IMR-90 (cell line): Measurements from ENCODE around the gene ABCA3. TPM values are rescaled to one million over a fixed set of nuclear protein-coding genes. Genes with fewer than 3 reads are reported as not detected.

Source experiments
- ATAC-seq: fragments of 200-7000 bp; cut with Tn5 transposase; 2 replicates; pipeline ENCODE4 v1.9.1; 2020; ENCODE audit warnings: low read depth, mild to moderate bottlenecking, moderate library complexity
- BruUV-seq: library from RNA; stranded (reverse); fragments of 400-500 nt; replicated peaks from 2 replicates; lab custom pipeline; 2021; lab: Mats Ljungman, UMichigan
- CTCF ChIA-PET: fragments of 300-600 bp; formaldehyde crosslinking; extraction: SDS; loops from one replicate; lab custom pipeline; 2021; ENCODE audit warnings: antibody characterized with exemption; lab: Yijun Ruan, JAX
- POLR2A ChIA-PET: fragments of 300-600 bp; sonication (Branson Sonifier 250); formaldehyde crosslinking; loops from one replicate; lab custom pipeline; 2022; ENCODE audit warnings: antibody characterized with exemption; ENCODE audit not compliant: unreplicated experiment; lab: Charles Lee
- DNase-seq: peaks from one replicate; pipeline ENCODE4 v3.0.0; 2013
- H2AFZ ChIP-seq: replicated peaks from 2 replicates; pipeline ENCODE3; 2013; ENCODE audit warnings: low read length, mild to moderate bottlenecking; ENCODE audit not compliant: poor library complexity
- H2AK5ac ChIP-seq: 2 replicates; pipeline ENCODE4 v1.6.1; 2013; ENCODE audit warnings: low read depth, low read length, inconsistent platforms
- H2AK9ac ChIP-seq: replicated peaks from 2 replicates; pipeline ENCODE3; 2013; ENCODE audit warnings: mild to moderate bottlenecking, low read depth, low read length, moderate library complexity; ENCODE audit not compliant: poor library complexity
- H2BK120ac ChIP-seq: 2 replicates; pipeline ENCODE4 v1.6.1; 2013; ENCODE audit warnings: low read depth, low read length, inconsistent platforms
- H2BK15ac ChIP-seq: 3 replicates; pipeline ENCODE4 v1.6.1; 2013; ENCODE audit warnings: low read depth, low read length, inconsistent platforms
- H2BK20ac ChIP-seq: 2 replicates; pipeline ENCODE4 v1.6.1; 2013; ENCODE audit warnings: low read depth, mild to moderate bottlenecking, inconsistent platforms, low read length, moderate library complexity
- H2BK5ac ChIP-seq: 2 replicates; pipeline ENCODE4 v1.6.1; 2013; ENCODE audit warnings: mild to moderate bottlenecking, low read depth, low read length, inconsistent platforms; ENCODE audit not compliant: poor library complexity, severe bottlenecking
- H3K14ac ChIP-seq: replicated peaks from 2 replicates; pipeline ENCODE4 v1.6.1; 2013; ENCODE audit warnings: low read depth, low read length, inconsistent platforms
- H3K18ac ChIP-seq: 2 replicates; pipeline ENCODE4 v1.6.1; 2013; ENCODE audit warnings: low read depth, low read length, control low read depth
- H3K23ac ChIP-seq: 2 replicates; pipeline ENCODE4 v1.6.1; 2013; ENCODE audit warnings: low read depth, low read length, inconsistent platforms
- H3K27ac ChIP-seq: 2 replicates; pipeline ENCODE4 v1.5.1; 2013; ENCODE audit warnings: mild to moderate bottlenecking, control low read depth, low read length; ENCODE audit not compliant: insufficient read depth
- H3K27me3 ChIP-seq: 2 replicates; pipeline ENCODE4 v1.6.1; 2013; ENCODE audit warnings: low read length; ENCODE audit not compliant: control insufficient read depth, insufficient read depth
- H3K36me3 ChIP-seq: 2 replicates; pipeline ENCODE4 v1.6.1; 2013; ENCODE audit warnings: low read length, mixed read lengths; ENCODE audit not compliant: control insufficient read depth, insufficient read depth
- H3K4ac ChIP-seq: 2 replicates; pipeline ENCODE4 v1.6.1; 2013; ENCODE audit warnings: low read depth, low read length, inconsistent platforms
- H3K4me1 ChIP-seq: 2 replicates; pipeline ENCODE4 v1.6.1; 2013; ENCODE audit warnings: low read length, mixed read lengths; ENCODE audit not compliant: control insufficient read depth, insufficient read depth
- H3K4me2 ChIP-seq: 2 replicates; pipeline ENCODE4 v1.6.1; 2013; ENCODE audit warnings: low read depth, mild to moderate bottlenecking, control low read depth, low read length, moderate library complexity
- H3K4me3 ChIP-seq: 2 replicates; pipeline ENCODE4 v1.5.1; 2013; ENCODE audit warnings: low read depth, mild to moderate bottlenecking, control low read depth, low read length, moderate library complexity; ENCODE audit not compliant: insufficient read depth
- H3K56ac ChIP-seq: 2 replicates; pipeline ENCODE4 v1.6.1; 2013; ENCODE audit warnings: low read length, inconsistent platforms; ENCODE audit not compliant: insufficient read depth; ENCODE audit errors: extremely low read depth
- H3K79me1 ChIP-seq, 2 experiments: 2 replicates each; pipeline ENCODE4 v1.6.1; 2013; ENCODE audit warnings: low read length in 2 of 2, inconsistent platforms in 1 of 2, low read depth in 1 of 2
- H3K9ac ChIP-seq: 2 replicates; pipeline ENCODE4 v1.6.1; 2013; ENCODE audit warnings: low read depth, low read length, control low read depth
- H3K9me1 ChIP-seq: 2 replicates; pipeline ENCODE4 v1.6.1; 2013; ENCODE audit warnings: low read length, inconsistent platforms; ENCODE audit not compliant: insufficient read depth
- H3K9me3 ChIP-seq: 2 replicates; pipeline ENCODE4 v1.6.1; 2013; ENCODE audit warnings: low read length; ENCODE audit not compliant: control insufficient read depth, insufficient read depth
- H4K20me1 ChIP-seq: 2 replicates; pipeline ENCODE4 v1.6.1; 2013; ENCODE audit warnings: low read length, inconsistent platforms; ENCODE audit not compliant: insufficient read depth
- H4K5ac ChIP-seq: 2 replicates; pipeline ENCODE4 v1.6.1; 2013; ENCODE audit warnings: mild to moderate bottlenecking, low read depth, low read length, control low read depth
- H4K8ac ChIP-seq, 2 experiments: 2 replicates each; pipeline ENCODE4 v1.6.1; 2013; ENCODE audit warnings: low read depth in 2 of 2, low read length in 2 of 2, control low read depth in 1 of 2, inconsistent platforms in 1 of 2
- H4K91ac ChIP-seq: 2 replicates; pipeline ENCODE4 v1.6.1; 2013; ENCODE audit warnings: low read depth, low read length, inconsistent platforms; ENCODE audit not compliant: insufficient read depth
- BHLHE40 ChIP-seq: fragments of 150-350 bp; IDR thresholded peaks from 2 replicates; pipeline ENCODE4 v1.6.1; 2016; ENCODE audit warnings: mild to moderate bottlenecking, low read depth, low read length
- CEBPB ChIP-seq: IDR thresholded peaks from 2 replicates; pipeline ENCODE4 v1.6.1; 2012; ENCODE audit warnings: low read depth, low read length, improper control_type of control experiment
- CHD1 ChIP-seq: IDR thresholded peaks from 2 replicates; pipeline ENCODE4 v1.6.1; 2012; ENCODE audit warnings: low read depth, low read length, improper control_type of control experiment
- CTCF ChIP-seq: conservative IDR thresholded peaks from 2 replicates; pipeline ENCODE4 v1.5.1; 2012; ENCODE audit warnings: mild to moderate bottlenecking, low read depth, low read length, improper control_type of control experiment
- ELK1 ChIP-seq: fragments of 150-350 bp; IDR thresholded peaks from 2 replicates; pipeline ENCODE4 v1.6.1; 2016; ENCODE audit warnings: low read depth, mild to moderate bottlenecking, low read length, moderate library complexity, borderline replicate concordance
- FOS ChIP-seq: fragments of 150-350 bp; IDR thresholded peaks from 2 replicates; pipeline ENCODE4 v1.6.1; 2016; ENCODE audit warnings: low read depth, low read length
- MAFK ChIP-seq: IDR thresholded peaks from 2 replicates; pipeline ENCODE4 v1.6.1; 2012; ENCODE audit warnings: low read depth, low read length, improper control_type of control experiment
- MAZ ChIP-seq: IDR thresholded peaks from 2 replicates; pipeline ENCODE4 v1.6.1; 2012; ENCODE audit warnings: low read depth, mild to moderate bottlenecking, low read length, improper control_type of control experiment, moderate library complexity, borderline replicate concordance
- MXI1 ChIP-seq: IDR thresholded peaks from 2 replicates; pipeline ENCODE4 v1.6.1; 2012; ENCODE audit warnings: low read depth, mild to moderate bottlenecking, low read length, moderate library complexity, borderline replicate concordance
- NFE2L2 ChIP-seq: fragments of 150-350 bp; IDR thresholded peaks from 2 replicates; pipeline ENCODE4 v1.6.1; 2016; ENCODE audit warnings: low read depth, mild to moderate bottlenecking, low read length
- POLR2A ChIP-seq: IDR thresholded peaks from 2 replicates; pipeline ENCODE4 v1.6.1; 2012; ENCODE audit warnings: mild to moderate bottlenecking, low read depth, low read length
- RAD21 ChIP-seq: IDR thresholded peaks from 2 replicates; pipeline ENCODE4 v1.6.1; 2012; ENCODE audit warnings: low read length, improper control_type of control experiment
- RCOR1 ChIP-seq: IDR thresholded peaks from 2 replicates; pipeline ENCODE4 v1.6.1; 2012; ENCODE audit warnings: mild to moderate bottlenecking, low read length, improper control_type of control experiment; ENCODE audit not compliant: insufficient replicate concordance
- RFX5 ChIP-seq: IDR thresholded peaks from 2 replicates; pipeline ENCODE4 v1.8.0; 2012; ENCODE audit warnings: low read depth, mild to moderate bottlenecking, low read length, moderate library complexity
- SMC3 ChIP-seq: fragments of 150-350 bp; IDR thresholded peaks from 2 replicates; pipeline ENCODE4 v1.6.1; 2016; ENCODE audit warnings: low read depth, mild to moderate bottlenecking, antibody characterized with exemption, low read length, moderate library complexity
- USF2 ChIP-seq: fragments of 150-350 bp; IDR thresholded peaks from 2 replicates; pipeline ENCODE4 v1.6.1; 2017; ENCODE audit warnings: mild to moderate bottlenecking, antibody characterized with exemption, low read length, low read depth
- WGBS, 2 experiments: methylation state at CpG; one replicate each; pipeline versions ENCODE4 v1.1.5 to v1.1.7; 2013; ENCODE audit warnings: missing lambda C conversion rate in 2 of 2; ENCODE audit not compliant: insufficient read length in 1 of 2; ENCODE audit errors: extremely low coverage in 2 of 2; 5-methylcytosine and 5-hydroxymethylcytosine counted together
- dilution Hi-C: fragments of 300-500 bp; cut with HindIII; formaldehyde crosslinking; loops from one replicate; pipeline ENCODE4 v1.14.3; 2018; ENCODE audit warnings: low sequenced_read_pairs; ENCODE audit not compliant: unreplicated experiment
- in situ Hi-C: fragments of 300-500 bp; cut with MboI; formaldehyde crosslinking; loops from 3 replicates; pipeline ENCODE4 v1.14.3; 2019; ENCODE audit warnings: low sequenced_read_pairs, inconsistent platforms, mixed read lengths
- intact Hi-C: fragments of 100-400 bp; cut with micrococcal nuclease; formaldehyde crosslinking; loops from 2 replicates; pipeline ENCODE4 v1.10.0; 2022
- polyA plus RNA-seq, 3 experiments: library from polyadenylated mRNA; depleted of rRNA; stranded (reverse); fragments of >200 nt; gene quantifications; 2 replicates each; pipeline ENCODE4 v1.2.3, GENCODE V29; 2012; ENCODE audit warnings: low replicate concordance in 1 of 3
- total RNA-seq: library from RNA; depleted of rRNA; stranded (reverse); fragments of >200 nt; gene quantifications from 2 replicates; pipeline ENCODE4 v1.2.3, GENCODE V29; 2012

The ABCA3 gene
- total and polyA plus RNA-seq, 2 of the 4 experiments (the other 2 are of a cell fraction) = 0.18 to 0.22 TPM

GRCh38 chr16:2284001-2284770 lies 56.3 kb downstream of the ABCA3 start:
- DNase-seq (no peak), ATAC-seq (no peak)
- Histone ChIP-seq H2BK15ac (no peak overlapping the region), H2BK20ac (no peak overlapping the region), H2BK5ac (no peak overlapping the region), H3K27ac (no peak overlapping the region), H3K9ac (no peak overlapping the region), H3K36me3 (no peaks in the 10 kb centered on the region), H3K9me3 (no peaks in the 10 kb centered on the region), H4K91ac (no peak overlapping the region), H3K4me1 (no peaks in the 10 kb centered on the region), H2BK120ac (no peak overlapping the region), H3K18ac (no peak overlapping the region), H2AFZ (no peak overlapping the region), H3K79me1 (no peaks in the 10 kb centered on the region), H3K23ac (no peak overlapping the region), H3K4me3 (no peak overlapping the region), H3K27me3 (peaks cover 39% of the 10 kb centered on the region), H3K56ac (no peak overlapping the region), H2AK5ac (no peak overlapping the region), H4K8ac (no peak overlapping the region), H2AK9ac (no peak overlapping the region), H4K20me1 (no peaks in the 10 kb centered on the region), H3K4me2 (no peak overlapping the region), H3K14ac (no peak overlapping the region), H4K5ac (no peak overlapping the region), H3K4ac (no peak overlapping the region), H3K9me1 (no peaks in the 10 kb centered on the region)
- intact Hi-C loops = no loop called here
- no TSS peak for BruUV-seq
- in situ Hi-C loops = no loop called here
- CTCF ChIA-PET = no interaction called here
- no peak for TF ChIP-seq BHLHE40
- TF ChIP-seq RCOR1 = no peak
- TF ChIP-seq FOS = no peak
- no peak for TF ChIP-seq SMC3
- no peak for TF ChIP-seq CEBPB
- no peak for TF ChIP-seq USF2
- TF ChIP-seq CTCF = no peak
- no peak for TF ChIP-seq CHD1
- TF ChIP-seq ELK1 = no peak
- TF ChIP-seq NFE2L2 = no peak
- no peak for TF ChIP-seq MAFK
- TF ChIP-seq MXI1 = no peak
- TF ChIP-seq RAD21 = no peak
- TF ChIP-seq MAZ = no peak
- TF ChIP-seq RFX5 = no peak
- no peak for TF ChIP-seq POLR2A
- POLR2A ChIA-PET = no interaction called here
- 86% methylated on average over 20 of the region's 37 CpGs; no CpG with 5 or more reads in 1 of the 2 experiments for WGBS, 2 experiments
- dilution Hi-C loops = no loop called here
